OCI-LY7 (cell line): Measurements from ENCODE around the gene SLX4. TPM values are rescaled to one million over a fixed set of nuclear protein-coding genes. Genes with fewer than 3 reads are reported as not detected.

Experiments used
- BruUV-seq: library from RNA; stranded (reverse); fragments of 400-500 nt; replicated peaks from 2 replicates; lab custom pipeline; 2021; lab: Mats Ljungman, UMichigan
- CTCF ChIA-PET: fragments of 300-600 bp; sonication (Branson Sonifier 250); formaldehyde crosslinking; loops from one replicate; lab custom pipeline; 2022; ENCODE audit warnings: antibody characterized with exemption; ENCODE audit not compliant: unreplicated experiment; lab: Charles Lee
- POLR2A ChIA-PET: fragments of 300-600 bp; sonication (Branson Sonifier 250); formaldehyde crosslinking; loops from one replicate; lab custom pipeline; 2022; ENCODE audit warnings: antibody characterized with exemption; lab: Charles Lee
- DNase-seq: peaks from one replicate; pipeline ENCODE4 v3.0.0-alpha.2; 2015; ENCODE audit warnings: low spot score
- H2AFZ ChIP-seq: fragments of 200-600 bp; sonication (generic), shearing (Covaris generic); 2 replicates; pipeline ENCODE4 v1.6.1; 2014; ENCODE audit warnings: mild to moderate bottlenecking, antibody characterized with exemption, low read length, moderate library complexity
- H3K27ac ChIP-seq: fragments of 200-600 bp; sonication (generic); 2 replicates; pipeline ENCODE4 v1.5.1; 2014; ENCODE audit warnings: mixed run types, low read depth, mild to moderate bottlenecking, moderate library complexity, low read length, inconsistent platforms; ENCODE audit not compliant: poor library complexity, severe bottlenecking
- H3K36me3 ChIP-seq: fragments of 200-600 bp; sonication (generic); 2 replicates; pipeline ENCODE4 v1.6.1; 2014; ENCODE audit warnings: mild to moderate bottlenecking, antibody characterized with exemption, low read length, moderate library complexity, mixed read lengths; ENCODE audit not compliant: insufficient read depth
- H3K4me1 ChIP-seq: fragments of 200-600 bp; sonication (generic); 2 replicates; pipeline ENCODE4 v1.5.1; 2014; ENCODE audit warnings: mild to moderate bottlenecking, low read length; ENCODE audit not compliant: insufficient read depth, poor library complexity, severe bottlenecking
- H3K4me2 ChIP-seq: fragments of 200-600 bp; sonication (generic); 2 replicates; pipeline ENCODE4 v1.6.1; 2014; ENCODE audit warnings: mild to moderate bottlenecking, low read length
- H3K4me3 ChIP-seq: fragments of 200-600 bp; sonication (generic); 2 replicates; pipeline ENCODE4 v1.5.1; 2014; ENCODE audit warnings: mild to moderate bottlenecking, low read depth, low read length; ENCODE audit not compliant: poor library complexity, severe bottlenecking
- H3K79me2 ChIP-seq: fragments of 200-600 bp; sonication (generic); 2 replicates; pipeline ENCODE4 v1.6.1; 2016; ENCODE audit warnings: low read depth, mild to moderate bottlenecking, low read length, moderate library complexity, mixed read lengths; ENCODE audit not compliant: insufficient read depth
- H3K9me2 ChIP-seq: fragments of 200-600 bp; sonication (generic); 2 replicates; pipeline ENCODE4 v1.6.1; 2016; ENCODE audit warnings: mild to moderate bottlenecking, low read length, mixed read lengths; ENCODE audit not compliant: insufficient read depth
- H3K9me3 ChIP-seq: fragments of 200-600 bp; sonication (generic); 2 replicates; pipeline ENCODE4 v1.6.1; 2014; ENCODE audit warnings: mild to moderate bottlenecking, mixed run types, low read length, mixed read lengths
- H4K20me1 ChIP-seq: fragments of 200-600 bp; sonication (generic); 2 replicates; pipeline ENCODE4 v1.6.1; 2014; ENCODE audit warnings: mild to moderate bottlenecking, antibody characterized with exemption, low read length, moderate library complexity, mixed read lengths; ENCODE audit not compliant: insufficient read depth
- CTCF ChIP-seq: fragments of 200-600 bp; sonication (generic); conservative IDR thresholded peaks from 2 replicates; pipeline ENCODE4 v1.5.1; 2014; ENCODE audit warnings: mild to moderate bottlenecking, antibody characterized with exemption, low read length, moderate library complexity, mixed read lengths
- EZH2phosphoT487 ChIP-seq: fragments of 200-600 bp; sonication (generic); IDR thresholded peaks from 2 replicates; pipeline ENCODE4 v1.6.1; 2018; ENCODE audit warnings: low read depth, borderline replicate concordance, mild to moderate bottlenecking, mixed run types, antibody characterized with exemption, low read length, moderate library complexity, mixed read lengths
- intact Hi-C: fragments of 100-400 bp; cut with micrococcal nuclease; formaldehyde crosslinking; loops from one replicate; pipeline ENCODE4 v1.10.0; 2022; ENCODE audit not compliant: unreplicated experiment
- total RNA-seq, 2 experiments: library from RNA; depleted of rRNA in 1 of 2; stranded (reverse); fragments of >200 nt in 1 of 2; shearing (Covaris generic) in 1 of 2; gene quantifications; 2 replicates each; pipeline ENCODE4 v1.2.3, GENCODE V29; 2014 to 2022

The SLX4 gene
- total RNA-seq, 2 experiments from 2014 or later: 13.2 to 35.7 TPM

- no peak overlapping the region for H3K4me3 ChIP-seq
- no peak for TF ChIP-seq CTCF
- TF ChIP-seq EZH2phosphoT487: no peak
- BruUV-seq: TSS peak; percentile 47
- ChIA-PET CTCF (no interaction called here), POLR2A (interaction anchor here (0.6 to 2.1 kb wide), 2 partner anchors 13 to 31 kb away, joined by 3 to 11 read pairs; partner anchors contain the start of gene SLX4)
- H3K36me3 ChIP-seq: peaks cover 51% of the 10 kb centered on the region
- peaks cover 57% of the 10 kb centered on the region for H3K4me1 ChIP-seq
- no peaks in the 10 kb centered on the region for H3K9me3 ChIP-seq
- no peaks in the 10 kb centered on the region for H4K20me1 ChIP-seq
- peaks cover 28% of the 10 kb centered on the region for H3K79me2 ChIP-seq
- peak overlapping the region; percentile 94 for H3K27ac ChIP-seq
- H3K4me2 ChIP-seq: peak overlapping the region; percentile 68; the same call in 1 of the 2 replicates
- DNase-seq: no peak
- H3K9me2 ChIP-seq: no peaks in the 10 kb centered on the region
- H2AFZ ChIP-seq: no peak overlapping the region
- intact Hi-C loops: no loop called here
These were observed 30.0 kb downstream of the SLX4 start for GRCh38 chr16:3581392-3581791.

GRCh38 chr16:3580686-3581085 lies 30.7 kb downstream of the SLX4 start:
- intact Hi-C loops: loop anchor here (1.0 kb wide), 1 partner anchor 31 kb away; the partner anchor contains the start of gene SLX4
- Histone ChIP-seq H3K4me3 (peak overlapping the region; percentile 47), H3K36me3 (peaks cover 51% of the 10 kb centered on the region), H4K20me1 (no peaks in the 10 kb centered on the region), H2AFZ (no peak overlapping the region), H3K79me2 (peaks cover 28% of the 10 kb centered on the region), H3K9me3 (no peaks in the 10 kb centered on the region), H3K9me2 (no peaks in the 10 kb centered on the region), H3K4me1 (peaks cover 49% of the 10 kb centered on the region), H3K4me2 (peak overlapping the region; percentile 68), H3K27ac (peak overlapping the region; percentile 94)
- DNase-seq: peak; percentile 37
- BruUV-seq: no TSS peak
- POLR2A ChIA-PET: interaction anchor here (0.5 to 2.1 kb wide), 4 partner anchors 14 to 412 kb away, joined by 3 to 11 read pairs (median 6); partner anchors contain the start of gene SLX4
- CTCF ChIA-PET: interaction anchor here (1.2 kb wide), 1 partner anchor 42 kb away, joined by 5 read pairs; no protein-coding TSS in a partner anchor
- TF ChIP-seq CTCF (no peak), EZH2phosphoT487 (no peak)

DNA sequence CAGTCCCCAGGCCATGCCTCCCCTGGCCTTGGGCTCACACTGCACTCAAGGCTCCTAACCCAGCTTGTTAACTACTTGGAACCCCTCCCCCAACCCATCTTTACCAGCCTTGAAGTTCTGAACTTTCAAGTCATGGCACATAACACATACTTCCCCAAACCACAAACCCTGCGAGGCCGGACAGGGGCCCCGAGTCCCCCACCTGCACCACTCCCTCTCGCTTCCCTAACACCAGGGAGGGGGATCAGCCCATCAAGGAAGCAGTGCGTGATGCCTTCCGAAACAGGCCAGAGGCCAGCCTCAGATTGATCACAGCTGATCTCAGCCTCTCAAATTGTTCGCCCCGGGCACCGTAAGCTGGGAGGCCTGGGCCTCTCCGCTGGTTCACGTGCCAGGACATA lies 31.2 kb downstream of the SLX4 start:
- Histone ChIP-seq H2AFZ (no peak overlapping the region), H3K4me3 (peak overlapping the region; percentile 47), H3K79me2 (peaks cover 30% of the 10 kb centered on the region), H3K27ac (peak overlapping the region; percentile 94), H3K9me3 (no peaks in the 10 kb centered on the region), H3K4me2 (peak overlapping the region; percentile 68), H3K36me3 (peaks cover 53% of the 10 kb centered on the region), H3K9me2 (no peaks in the 10 kb centered on the region), H4K20me1 (no peaks in the 10 kb centered on the region), H3K4me1 (peaks cover 48% of the 10 kb centered on the region)
- TF ChIP-seq CTCF: no peak
- no peak for TF ChIP-seq EZH2phosphoT487
- CTCF ChIA-PET: interaction anchor here (1.2 kb wide), 1 partner anchor 42 kb away, joined by 5 read pairs; no protein-coding TSS in a partner anchor
- BruUV-seq: no TSS peak
- POLR2A ChIA-PET: interaction anchor here (0.5 to 2.1 kb wide), 4 partner anchors 32 to 411 kb away, joined by 3 to 11 read pairs (median 6); partner anchors contain the start of gene SLX4
- peak; percentile 86 for DNase-seq
- intact Hi-C loops: loop anchor here (1.0 kb wide), 1 partner anchor 31 kb away; the partner anchor contains the start of gene SLX4
